ENCODE results near the gene SYT15B.
"Not testable (repeated sequence)": the region's sequence is repeated elsewhere in the genome, so short reads cannot be mapped to it uniquely, and the experiment has no call there.

GRCh38 chr10:47725047-47725446, 38.3 kb downstream of the SYT15B start:
- TF ChIP-seq, protein P1, sequence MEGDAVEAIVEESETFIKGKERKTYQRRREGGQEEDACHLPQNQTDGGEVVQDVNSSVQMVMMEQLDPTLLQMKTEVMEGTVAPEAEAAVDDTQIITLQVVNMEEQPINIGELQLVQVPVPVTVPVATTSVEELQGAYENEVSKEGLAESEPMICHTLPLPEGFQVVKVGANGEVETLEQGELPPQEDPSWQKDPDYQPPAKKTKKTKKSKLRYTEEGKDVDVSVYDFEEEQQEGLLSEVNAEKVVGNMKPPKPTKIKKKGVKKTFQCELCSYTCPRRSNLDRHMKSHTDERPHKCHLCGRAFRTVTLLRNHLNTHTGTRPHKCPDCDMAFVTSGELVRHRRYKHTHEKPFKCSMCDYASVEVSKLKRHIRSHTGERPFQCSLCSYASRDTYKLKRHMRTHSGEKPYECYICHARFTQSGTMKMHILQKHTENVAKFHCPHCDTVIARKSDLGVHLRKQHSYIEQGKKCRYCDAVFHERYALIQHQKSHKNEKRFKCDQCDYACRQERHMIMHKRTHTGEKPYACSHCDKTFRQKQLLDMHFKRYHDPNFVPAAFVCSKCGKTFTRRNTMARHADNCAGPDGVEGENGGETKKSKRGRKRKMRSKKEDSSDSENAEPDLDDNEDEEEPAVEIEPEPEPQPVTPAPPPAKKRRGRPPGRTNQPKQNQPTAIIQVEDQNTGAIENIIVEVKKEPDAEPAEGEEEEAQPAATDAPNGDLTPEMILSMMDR (conservative IDR thresholded peaks at IDR 0.05 in 1 of 2, IDR thresholded peaks at IDR 0.05 in 1 of 2; ENCODE audit: low read depth in 1 of 2, low read length in 2 of 2): not testable (repeated sequence)
- not testable (repeated sequence) for TF ChIP-seq EZH2 (IDR thresholded peaks at IDR 0.05; ENCODE audit: low read length, missing control alignments)
